ENCODE results near the gene DSTYK. TPM values are rescaled to one million over a fixed set of nuclear protein-coding genes. Genes with fewer than 3 reads are reported as not detected.
"Not testable (repeated sequence)": the region's sequence is repeated elsewhere in the genome, so short reads cannot be mapped to it uniquely, and the experiment has no call there.

Gene DSTYK
- total and polyA plus RNA-seq, 7 donors: 1.6 to 13.3 (median 9.1) TPM

DNA sequence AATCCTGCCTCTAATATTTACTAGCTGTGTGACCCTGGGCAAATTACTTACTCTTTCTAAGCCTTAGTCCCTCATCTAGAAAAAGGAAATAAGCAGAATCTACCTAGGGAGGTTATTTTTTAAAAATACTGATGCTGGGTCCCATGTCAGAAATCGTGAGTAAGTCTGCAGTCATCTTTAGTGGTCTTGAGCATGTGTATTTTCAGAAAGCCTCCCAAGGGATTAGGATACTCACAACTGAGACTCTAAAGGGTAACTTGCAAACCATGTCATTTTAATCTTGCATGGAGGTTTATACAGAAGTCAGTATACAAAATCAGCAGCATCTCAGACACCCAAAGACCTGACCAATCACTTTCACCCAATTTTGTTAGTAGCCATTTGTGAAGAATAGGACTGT lies 43.2 kb downstream of the DSTYK start:
- Histone ChIP-seq H3K27me3 (no peaks in the 10 kb centered on the region), H3K9me3 (no peaks in the 10 kb centered on the region), H3K4me1 (peaks cover 0 to 6% (median 3%) of the 10 kb centered on the region in 4 donors), H3K36me3 (peaks cover 0 to 54% (median 11%) of the 10 kb centered on the region in 4 donors), H3K27ac (no peak overlapping the region), H3K4me3 (no peak overlapping the region)
- 78 to 80% methylated on average over 1 of the region's 1 CpG for WGBS, 2 donors
- DNase-seq: no peak
- intact Hi-C loops (cut with DNase I): no loop called here
- TF ChIP-seq EP300 (IDR thresholded peaks at IDR 0.05): no peak
- TF ChIP-seq POLR2AphosphoS5 (IDR thresholded peaks at IDR 0.05): no peak
- TF ChIP-seq, protein P1, sequence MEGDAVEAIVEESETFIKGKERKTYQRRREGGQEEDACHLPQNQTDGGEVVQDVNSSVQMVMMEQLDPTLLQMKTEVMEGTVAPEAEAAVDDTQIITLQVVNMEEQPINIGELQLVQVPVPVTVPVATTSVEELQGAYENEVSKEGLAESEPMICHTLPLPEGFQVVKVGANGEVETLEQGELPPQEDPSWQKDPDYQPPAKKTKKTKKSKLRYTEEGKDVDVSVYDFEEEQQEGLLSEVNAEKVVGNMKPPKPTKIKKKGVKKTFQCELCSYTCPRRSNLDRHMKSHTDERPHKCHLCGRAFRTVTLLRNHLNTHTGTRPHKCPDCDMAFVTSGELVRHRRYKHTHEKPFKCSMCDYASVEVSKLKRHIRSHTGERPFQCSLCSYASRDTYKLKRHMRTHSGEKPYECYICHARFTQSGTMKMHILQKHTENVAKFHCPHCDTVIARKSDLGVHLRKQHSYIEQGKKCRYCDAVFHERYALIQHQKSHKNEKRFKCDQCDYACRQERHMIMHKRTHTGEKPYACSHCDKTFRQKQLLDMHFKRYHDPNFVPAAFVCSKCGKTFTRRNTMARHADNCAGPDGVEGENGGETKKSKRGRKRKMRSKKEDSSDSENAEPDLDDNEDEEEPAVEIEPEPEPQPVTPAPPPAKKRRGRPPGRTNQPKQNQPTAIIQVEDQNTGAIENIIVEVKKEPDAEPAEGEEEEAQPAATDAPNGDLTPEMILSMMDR (IDR thresholded peaks at IDR 0.05): no peak
- no peak for TF ChIP-seq POLR2A (IDR thresholded peaks at IDR 0.05)

- DNase-seq: no peak
- Histone ChIP-seq H3K9me3 (no peaks in the 10 kb centered on the region), H3K27me3 (no peaks in the 10 kb centered on the region), H3K36me3 (peaks cover 6 to 80% (median 34%) of the 10 kb centered on the region in 4 donors), H3K27ac (no peak overlapping the region), H3K4me3 (no peak overlapping the region), H3K4me1 (no peaks in the 10 kb centered on the region)
- TF ChIP-seq POLR2A (IDR thresholded peaks at IDR 0.05) (no peak), POLR2AphosphoS5 (IDR thresholded peaks at IDR 0.05) (no peak), EP300 (IDR thresholded peaks at IDR 0.05) (no peak)
- TF ChIP-seq, protein P1 (IDR thresholded peaks at IDR 0.05): no peak
- intact Hi-C loops (cut with DNase I): no loop called here
- 93 to 94% methylated on average over 1 of the region's 1 CpG for WGBS, 2 donors
Measured at GRCh38 chr1:205162301-205162700, 49.2 kb downstream of the DSTYK start.

- no peaks in the 10 kb centered on the region for H3K27me3 ChIP-seq
- no peak for DNase-seq
- peaks cover 0 to 3% (median 0%) of the 10 kb centered on the region in 4 donors for H3K9me3 ChIP-seq
- H3K4me3 ChIP-seq: no peak overlapping the region
- H3K4me1 ChIP-seq: no peaks in the 10 kb centered on the region
- TF ChIP-seq POLR2A (IDR thresholded peaks at IDR 0.05) (no peak), POLR2AphosphoS5 (IDR thresholded peaks at IDR 0.05) (no peak), EP300 (IDR thresholded peaks at IDR 0.05) (no peak)
- TF ChIP-seq, protein P1 (IDR thresholded peaks at IDR 0.05): no peak
- 98 to 99% methylated on average over 6 of the region's 6 CpGs for WGBS, 2 donors
- H3K36me3 ChIP-seq: peaks cover 16 to 81% (median 43%) of the 10 kb centered on the region in 4 donors
- H3K27ac ChIP-seq: no peak overlapping the region
- intact Hi-C loops (cut with DNase I): no loop called here
Measured at GRCh38 chr1:205161076-205161475, 50.4 kb downstream of the DSTYK start.

- intact Hi-C loops (cut with DNase I): no loop called here
- peaks cover 21 to 100% (median 48%) of the 10 kb centered on the region in 4 donors for H3K36me3 ChIP-seq
- 96 to 97% methylated on average over 2 of the region's 2 CpGs for WGBS, 2 donors
- no peak overlapping the region for H3K4me3 ChIP-seq
- no peaks in the 10 kb centered on the region for H3K4me1 ChIP-seq
- no peak overlapping the region for H3K27ac ChIP-seq
- H3K9me3 ChIP-seq: peaks cover 0 to 8% (median 0%) of the 10 kb centered on the region in 4 donors
- TF ChIP-seq EP300 (IDR thresholded peaks at IDR 0.05): no peak
- TF ChIP-seq, protein P1 (IDR thresholded peaks at IDR 0.05): no peak
- no peak for TF ChIP-seq POLR2A (IDR thresholded peaks at IDR 0.05)
- no peak for TF ChIP-seq POLR2AphosphoS5 (IDR thresholded peaks at IDR 0.05)
- no peaks in the 10 kb centered on the region for H3K27me3 ChIP-seq
- no peak for DNase-seq
Measured at GRCh38 chr1:205158048-205158616, 53.4 kb downstream of the DSTYK start.

DNA sequence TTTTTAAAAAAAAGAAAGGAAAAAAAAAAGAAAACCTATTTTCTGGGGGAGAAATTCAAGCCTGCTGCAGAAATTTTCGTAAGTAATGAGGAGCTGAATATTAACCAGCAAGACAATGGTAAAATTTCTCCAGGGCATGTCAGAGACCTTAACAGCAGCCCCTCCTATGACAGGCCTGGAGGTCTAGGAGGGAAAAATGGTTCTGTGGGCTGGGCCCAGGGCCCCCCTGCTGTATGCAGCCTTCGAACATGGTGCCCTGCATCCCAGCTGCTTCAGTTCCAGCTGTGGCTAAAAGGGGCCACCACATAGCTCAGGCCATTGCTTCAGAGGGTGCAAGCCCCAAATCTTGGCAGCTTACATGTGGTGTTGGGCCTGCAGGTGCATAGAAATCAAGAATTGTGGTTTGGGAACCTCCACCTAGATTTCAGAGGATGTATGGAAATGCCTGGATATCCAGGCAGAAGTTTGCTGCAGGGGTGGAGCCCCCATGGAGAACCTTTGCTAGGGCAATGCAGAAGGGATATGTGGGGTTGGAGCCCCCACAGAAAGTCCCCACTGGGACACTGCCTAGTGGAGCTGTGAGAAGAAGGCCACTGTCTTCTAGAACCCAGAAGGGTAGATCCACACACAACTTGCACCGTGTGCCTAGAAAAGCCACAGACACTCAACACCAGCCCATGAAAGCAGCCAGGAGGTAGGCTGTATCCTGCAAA lies 55.7 kb downstream of the DSTYK start:
- intact Hi-C loops (cut with DNase I); DNase-seq; H3K27me3 ChIP-seq; H3K27ac ChIP-seq; H3K9me3 ChIP-seq; H3K4me3 ChIP-seq; H3K4me1 ChIP-seq: not testable (repeated sequence)
- 82 to 97% methylated on average over 3 of the region's 3 CpGs for WGBS, 2 donors
- peaks cover 21 to 87% (median 39%) of the 10 kb centered on the region in 4 donors for H3K36me3 ChIP-seq
